ENCODE measurements around the gene GNS.

- TF ChIP-seq SP1 (IDR thresholded peaks at IDR 0.05; ENCODE audit: low read depth, low read length) (no peak), DPF2 (IDR thresholded peaks at IDR 0.05) (no peak), POLR2AphosphoS5 (IDR thresholded peaks at IDR 0.05; ENCODE audit: low read length) (no peak), EZH2 (IDR thresholded peaks at IDR 0.05; ENCODE audit: borderline replicate concordance, control insufficient read depth, low read depth, low read length) (no peak), CTCF (IDR thresholded peaks at IDR 0.05 in 2 of 3, conservative IDR thresholded peaks at IDR 0.05 in 1 of 3; ENCODE audit: control insufficient read depth in 2 of 3, extremely low read depth in 1 of 3, insufficient read depth in 1 of 3, low read depth in 3 of 3, low read length in 3 of 3) (no peak)
Observed at GRCh38 chr12:64744422-64745258, 14.6 kb downstream of the GNS start.

All from GM12878 (cell line).